Gastrocnemius medialis (tissue), 4 donors: ENCODE results near the gene CMIP. TPM values are rescaled to one million over a fixed set of nuclear protein-coding genes. Genes with fewer than 3 reads are reported as not detected.

ENCODE experiments used
- ATAC-seq, 2 donors: fragments of 150-250 bp; one replicate each; pipeline ENCODE4 v1.9.1; 2016
- DNase-seq, 2 donors: peaks; one replicate each; pipeline ENCODE4 v3.0.0-alpha.2; 2019
- H3K27ac ChIP-seq, 4 donors: fragments of 200-600 bp; sonication (generic); 1 replicate in 1 of 4; 2 replicates in 3 of 4; pipeline ENCODE4 v1.5.1; 2016 to 2018; ENCODE audit warnings: mild to moderate bottlenecking in 2 of 4, moderate library complexity in 1 of 4
- H3K27me3 ChIP-seq, 3 donors: fragments of 200-600 bp; sonication (generic) in 2 of 3; 1 replicate in 1 of 3; 2 replicates in 2 of 3; pipeline versions ENCODE4 v1.5.1 to v1.6.0; 2016 to 2019; ENCODE audit warnings: mild to moderate bottlenecking in 1 of 3, moderate library complexity in 1 of 3
- H3K36me3 ChIP-seq, 2 donors: fragments of 200-600 bp; sonication (generic) in 1 of 2; one replicate each; pipeline ENCODE4 v1.5.1; 2017 to 2018
- H3K4me1 ChIP-seq, 2 donors: fragments of 200-600 bp; sonication (generic) in 1 of 2; one replicate each; pipeline ENCODE4 v1.5.1; 2016 to 2017; ENCODE audit warnings: mild to moderate bottlenecking in 2 of 2
- H3K4me3 ChIP-seq, 4 donors: fragments of 200-600 bp; sonication (generic) in 3 of 4; 1 replicate in 1 of 4; 2 replicates in 3 of 4; pipeline ENCODE4 v1.5.1; 2016 to 2019; ENCODE audit warnings: mild to moderate bottlenecking in 2 of 4
- H3K9me3 ChIP-seq, 3 donors: fragments of 200-600 bp; sonication (generic) in 2 of 3; 1 replicate in 1 of 3; 2 replicates in 2 of 3; pipeline ENCODE4 v1.5.1; 2016 to 2019
- CTCF ChIP-seq, 5 experiments: fragments of 450-650 bp in 3 of 5; fragments of 200-600 bp in 2 of 5; sonication (generic) in 2 of 5; IDR thresholded peaks in 4 of 5; conservative IDR thresholded peaks in 1 of 5; 1 replicate in 4 of 5; 2 replicates in 1 of 5; pipeline ENCODE4 v1.5.1; 2016 to 2019; ENCODE audit warnings: antibody characterized with exemption in 5 of 5, mild to moderate bottlenecking in 3 of 5, moderate library complexity in 3 of 5
- POLR2A ChIP-seq, 2 donors: fragments of 450-650 bp; IDR thresholded peaks; one replicate each; pipeline ENCODE4 v1.6.1; 2017; ENCODE audit warnings: antibody characterized with exemption in 2 of 2, mild to moderate bottlenecking in 2 of 2, moderate library complexity in 2 of 2
- in situ Hi-C, 4 donors: fragments of 200-750 bp; cut with MboI; loops; one replicate each; pipeline versions ENCODE4 v1.15.0 to v1.8.0; 2017; ENCODE audit warnings: low sequenced_read_pairs in 4 of 4
- intact Hi-C: fragments of 100-400 bp; cut with DNase I; formaldehyde crosslinking; loops from one replicate; pipeline ENCODE4 v1.15.1; 2023; ENCODE audit warnings: low total_unique reads
- total RNA-seq, 4 donors: library from RNA; depleted of rRNA; stranded (reverse); fragments of >200 nt; gene quantifications; one replicate each; pipeline versions ENCODE4 v1.1.0 to v1.2.3, GENCODE V29; 2016

CMIP gene
- total RNA-seq, 4 donors from 2014 or later = 0.90 to 5.1 (median 2.7) TPM

GRCh38 chr16:81637336-81638235 lies 193.0 kb downstream of the CMIP start:
- Histone ChIP-seq H3K4me3 (no peak overlapping the region), H3K27me3 (no peaks in the 10 kb centered on the region), H3K36me3 (no peaks in the 10 kb centered on the region), H3K4me1 (no peaks in the 10 kb centered on the region), H3K9me3 (no peaks in the 10 kb centered on the region), H3K27ac (no peak overlapping the region)
- TF ChIP-seq CTCF (IDR thresholded peaks at IDR 0.05 in 4 of 5, conservative IDR thresholded peaks at IDR 0.05 in 1 of 5) (no peak), POLR2A (IDR thresholded peaks at IDR 0.05) (no peak)
- in situ Hi-C loops = no loop called here
- no peak for DNase-seq
- no peak for ATAC-seq
- intact Hi-C loops = no loop called here

- H3K4me1 ChIP-seq = no peaks in the 10 kb centered on the region
- no peak for ATAC-seq
- intact Hi-C loops = no loop called here
- no peaks in the 10 kb centered on the region for H3K36me3 ChIP-seq
- H3K4me3 ChIP-seq = no peak overlapping the region
- no peak overlapping the region for H3K27ac ChIP-seq
- DNase-seq = no peak
- H3K9me3 ChIP-seq = no peaks in the 10 kb centered on the region
- TF ChIP-seq POLR2A (IDR thresholded peaks at IDR 0.05) = no peak
- TF ChIP-seq CTCF (IDR thresholded peaks at IDR 0.05 in 4 of 5, conservative IDR thresholded peaks at IDR 0.05 in 1 of 5) = no peak
- no peaks in the 10 kb centered on the region for H3K27me3 ChIP-seq
- in situ Hi-C loops = no loop called here
Measured at GRCh38 chr16:81638286-81638945, 193.8 kb downstream of the CMIP start.

GRCh38 chr16:81639348-81639747 lies 194.7 kb downstream of the CMIP start:
- no peaks in the 10 kb centered on the region for H3K4me1 ChIP-seq
- H3K27me3 ChIP-seq = no peaks in the 10 kb centered on the region
- in situ Hi-C loops (no loop called here), intact Hi-C loops (no loop called here)
- H3K9me3 ChIP-seq = no peaks in the 10 kb centered on the region
- no peak for TF ChIP-seq CTCF (IDR thresholded peaks at IDR 0.05 in 4 of 5, conservative IDR thresholded peaks at IDR 0.05 in 1 of 5)
- no peak for TF ChIP-seq POLR2A (IDR thresholded peaks at IDR 0.05)
- no peak overlapping the region for H3K27ac ChIP-seq
- ATAC-seq = no peak
- H3K4me3 ChIP-seq = no peak overlapping the region
- H3K36me3 ChIP-seq = no peaks in the 10 kb centered on the region
- no peak for DNase-seq

- no peaks in the 10 kb centered on the region for H3K4me1 ChIP-seq
- ATAC-seq = no peak
- intact Hi-C loops (no loop called here), in situ Hi-C loops (no loop called here)
- no peak for DNase-seq
- no peak for TF ChIP-seq CTCF (IDR thresholded peaks at IDR 0.05 in 4 of 5, conservative IDR thresholded peaks at IDR 0.05 in 1 of 5)
- no peak for TF ChIP-seq POLR2A (IDR thresholded peaks at IDR 0.05)
- H3K9me3 ChIP-seq = no peaks in the 10 kb centered on the region
- H3K36me3 ChIP-seq = no peaks in the 10 kb centered on the region
- H3K27me3 ChIP-seq = no peaks in the 10 kb centered on the region
- no peak overlapping the region for H3K4me3 ChIP-seq
- H3K27ac ChIP-seq = no peak overlapping the region
Measured at GRCh38 chr16:81639931-81640680, 195.5 kb downstream of the CMIP start.
